ENCODE data around the gene HBA1. TPM values are rescaled to one million over a fixed set of nuclear protein-coding genes. Genes with fewer than 3 reads are reported as not detected.

HBA1 gene
- total and polyA plus RNA-seq, 12 donors: 2.1 to 1,150 (median 186) TPM

- Histone ChIP-seq H3K4me1 (no peaks in the 10 kb centered on the region), H3K27me3 (no peaks in the 10 kb centered on the region), H3K9me3 (no peaks in the 10 kb centered on the region), H3K36me3 (peaks cover 0 to 100% (median 74%) of the 10 kb centered on the region in 9 donors), H3K4me3 (no peak overlapping the region), H3K27ac (no peak overlapping the region)
- ATAC-seq (no peak), DNase-seq (no peak)
- intact Hi-C loops (cut with DNase I): loop anchor here in 1 of 10 donors (10.0 kb wide), 1 partner anchor 135 kb away; the partner anchor contains the start of gene AXIN1
- WGBS, 2 donors: 59 to 73% methylated on average over 4 of the region's 4 CpGs
- TF ChIP-seq CTCF (IDR thresholded peaks at IDR 0.05): no peak
These were observed 43.5 kb downstream of the HBA1 start for GRCh38 chr16:220021-220420.

Other genes with a start within 250 kb of the HBA1 start
- 10 to 100 TPM in 7 of 10 donors, 1 to 10 TPM in 3; 9.1 to 11.8 (median 10.5) TPM for gene POLR3K, start 123.1 kb upstream of the HBA1 start, total RNA-seq
- 10 to 100 TPM in 1 of 2 donors, 1 to 10 TPM in 1; 6.7 to 19.2 TPM for gene POLR3K, start 123.1 kb upstream of the HBA1 start, polyA plus RNA-seq
- gene SNRNP25, start 122.9 kb upstream of the HBA1 start, total RNA-seq: 10 to 100 TPM; 45.6 to 86.6 (median 56.6) TPM
- 100 to 1,000 TPM in 1 of 2 donors, 10 to 100 TPM in 1; 80.4 to 109 TPM for gene SNRNP25, start 122.9 kb upstream of the HBA1 start, polyA plus RNA-seq
- gene RHBDF1, start 104.0 kb upstream of the HBA1 start, total RNA-seq: 10 to 100 TPM; 18.5 to 27.8 (median 24.3) TPM
- gene RHBDF1, start 104.0 kb upstream of the HBA1 start, polyA plus RNA-seq: 10 to 100 TPM; 36.9 to 89.8 TPM
- 10 to 100 TPM; 32.2 to 44.7 (median 38.6) TPM for gene MPG, start 98.5 kb upstream of the HBA1 start, total RNA-seq
- 10 to 100 TPM; 68.2 to 88.5 TPM for gene MPG, start 98.5 kb upstream of the HBA1 start, polyA plus RNA-seq
- gene NPRL3, start 38.0 kb upstream of the HBA1 start, total RNA-seq: 10 to 100 TPM; 19.0 to 28.8 (median 22.3) TPM
- 10 to 100 TPM; 16.2 to 19.6 TPM for gene NPRL3, start 38.0 kb upstream of the HBA1 start, polyA plus RNA-seq
- gene HBZ, start 24.0 kb upstream of the HBA1 start, total RNA-seq: not detected
- gene HBZ, start 24.0 kb upstream of the HBA1 start, polyA plus RNA-seq: under 1 TPM in 1 of 2 donors, not detected in 1; 0.14 TPM
- gene HBM, start 10.7 kb upstream of the HBA1 start, total RNA-seq: under 1 TPM in 2 of 10 donors, not detected in 8; 0.56 to 0.61 TPM
- not detected for gene HBM, start 10.7 kb upstream of the HBA1 start, polyA plus RNA-seq
- 1,000 to 10,000 TPM in 1 of 10 donors, 100 to 1,000 TPM in 5, 10 to 100 TPM in 4; 78.7 to 1,146 (median 107) TPM for gene HBA2, start 3.8 kb upstream of the HBA1 start, total RNA-seq
- 10 to 100 TPM in 1 of 2 donors, 1 to 10 TPM in 1; 2.9 to 84.6 TPM for gene HBA2, start 3.8 kb upstream of the HBA1 start, polyA plus RNA-seq
- gene HBQ1, start 3.8 kb downstream of the HBA1 start, total RNA-seq: not detected
- under 1 TPM in 1 of 2 donors, not detected in 1; 0.09 TPM for gene HBQ1, start 3.8 kb downstream of the HBA1 start, polyA plus RNA-seq
- gene LUC7L, start 52.8 kb downstream of the HBA1 start, total RNA-seq: 10 to 100 TPM; 14.4 to 29.7 (median 20.4) TPM
- gene LUC7L, start 52.8 kb downstream of the HBA1 start, polyA plus RNA-seq: 100 to 1,000 TPM in 1 of 2 donors, 10 to 100 TPM in 1; 21.3 to 139 TPM
- gene FAM234A, start 58.1 kb downstream of the HBA1 start, total RNA-seq: 100 to 1,000 TPM; 114 to 200 (median 161) TPM
- 10 to 100 TPM; 70.5 to 97.9 TPM for gene FAM234A, start 58.1 kb downstream of the HBA1 start, polyA plus RNA-seq
- 10 to 100 TPM in 6 of 10 donors, 1 to 10 TPM in 4; 7.5 to 18.2 (median 12.5) TPM for gene RGS11, start 99.3 kb downstream of the HBA1 start, total RNA-seq
- 10 to 100 TPM in 1 of 2 donors, 1 to 10 TPM in 1; 1.9 to 36.4 TPM for gene RGS11, start 99.3 kb downstream of the HBA1 start, polyA plus RNA-seq
- gene ARHGDIG, start 103.9 kb downstream of the HBA1 start, total RNA-seq: 10 to 100 TPM in 4 of 10 donors, 1 to 10 TPM in 6; 4.8 to 16.9 (median 9.1) TPM
- gene ARHGDIG, start 103.9 kb downstream of the HBA1 start, polyA plus RNA-seq: 10 to 100 TPM in 1 of 2 donors, under 1 TPM in 1; 0.17 to 10.7 TPM
- gene PDIA2, start 106.5 kb downstream of the HBA1 start, total RNA-seq: 10 to 100 TPM in 1 of 10 donors, 1 to 10 TPM in 8, under 1 TPM in 1; 0.55 to 14.0 (median 3.2) TPM
- gene PDIA2, start 106.5 kb downstream of the HBA1 start, polyA plus RNA-seq: 1 to 10 TPM in 1 of 2 donors, under 1 TPM in 1; 0.32 to 2.6 TPM
- 10 to 100 TPM in 4 of 10 donors, 1 to 10 TPM in 6; 7.7 to 16.1 (median 9.2) TPM for gene AXIN1, start 176.0 kb downstream of the HBA1 start, total RNA-seq
- gene AXIN1, start 176.0 kb downstream of the HBA1 start, polyA plus RNA-seq: 10 to 100 TPM in 1 of 2 donors, 1 to 10 TPM in 1; 9.4 to 14.9 TPM
- 10 to 100 TPM; 64.9 to 78.6 (median 74.6) TPM for gene MRPL28, start 193.9 kb downstream of the HBA1 start, total RNA-seq
- gene MRPL28, start 193.9 kb downstream of the HBA1 start, polyA plus RNA-seq: 100 to 1,000 TPM; 134 to 169 TPM
- 10 to 100 TPM; 27.1 to 57.3 (median 33.1) TPM for gene PGAP6, start 205.3 kb downstream of the HBA1 start, total RNA-seq
- gene PGAP6, start 205.3 kb downstream of the HBA1 start, polyA plus RNA-seq: 10 to 100 TPM; 27.8 to 45.3 TPM
- gene NME4, start 220.5 kb downstream of the HBA1 start, total RNA-seq: 10 to 100 TPM; 57.8 to 97.0 (median 75.4) TPM
- gene NME4, start 220.5 kb downstream of the HBA1 start, polyA plus RNA-seq: 10 to 100 TPM; 48.1 to 97.2 TPM
- gene DECR2, start 225.2 kb downstream of the HBA1 start, total RNA-seq: 10 to 100 TPM in 7 of 10 donors, 1 to 10 TPM in 3; 7.0 to 17.4 (median 11.6) TPM
- 10 to 100 TPM in 1 of 2 donors, 1 to 10 TPM in 1; 9.3 to 26.0 TPM for gene DECR2, start 225.2 kb downstream of the HBA1 start, polyA plus RNA-seq
- 10 to 100 TPM; 16.6 to 40.3 (median 30.4) TPM for gene RAB11FIP3, start 249.0 kb downstream of the HBA1 start, total RNA-seq
- gene RAB11FIP3, start 249.0 kb downstream of the HBA1 start, polyA plus RNA-seq: 10 to 100 TPM; 22.7 to 28.5 TPM